Fibroblast of skin of back (primary cell): ENCODE results near the gene NDUFA8. TPM values are rescaled to one million over a fixed set of nuclear protein-coding genes. Genes with fewer than 3 reads are reported as not detected.

Experiments
- DNase-seq: peaks from one replicate; pipeline ENCODE4 v3.0.0-alpha.2; 2013
- polyA plus RNA-seq, 2 experiments: library from polyadenylated mRNA; unstranded; fragments of 120-200 nt; gene quantifications; one replicate each; pipeline ENCODE4 v1.2.1, GENCODE V29; 2013; ENCODE audit not compliant: insufficient read length in 2 of 2

Gene NDUFA8
- polyA plus RNA-seq (2013, experiment 1 of 2; ENCODE audit: insufficient read length), result 75.4 TPM
- 75.5 TPM for polyA plus RNA-seq (2013, experiment 2 of 2; ENCODE audit: insufficient read length)

GRCh38 chr9:122159026-122159924 is at the start of gene NDUFA8, which contains the start of gene MORN5:
Gene NDUFA8 (minus strand): TSS chr9:122159779. CDS start chr9:122159677, 102 bp downstream.
Gene MORN5 (plus strand): TSS chr9:122159908. CDS start chr9:122159973, 65 bp downstream.
- peak; percentile 94 for DNase-seq

GRCh38 chr9:122207096-122207495 is 47.5 kb upstream of the NDUFA8 start:
- DNase-seq, result no peak

DNA sequence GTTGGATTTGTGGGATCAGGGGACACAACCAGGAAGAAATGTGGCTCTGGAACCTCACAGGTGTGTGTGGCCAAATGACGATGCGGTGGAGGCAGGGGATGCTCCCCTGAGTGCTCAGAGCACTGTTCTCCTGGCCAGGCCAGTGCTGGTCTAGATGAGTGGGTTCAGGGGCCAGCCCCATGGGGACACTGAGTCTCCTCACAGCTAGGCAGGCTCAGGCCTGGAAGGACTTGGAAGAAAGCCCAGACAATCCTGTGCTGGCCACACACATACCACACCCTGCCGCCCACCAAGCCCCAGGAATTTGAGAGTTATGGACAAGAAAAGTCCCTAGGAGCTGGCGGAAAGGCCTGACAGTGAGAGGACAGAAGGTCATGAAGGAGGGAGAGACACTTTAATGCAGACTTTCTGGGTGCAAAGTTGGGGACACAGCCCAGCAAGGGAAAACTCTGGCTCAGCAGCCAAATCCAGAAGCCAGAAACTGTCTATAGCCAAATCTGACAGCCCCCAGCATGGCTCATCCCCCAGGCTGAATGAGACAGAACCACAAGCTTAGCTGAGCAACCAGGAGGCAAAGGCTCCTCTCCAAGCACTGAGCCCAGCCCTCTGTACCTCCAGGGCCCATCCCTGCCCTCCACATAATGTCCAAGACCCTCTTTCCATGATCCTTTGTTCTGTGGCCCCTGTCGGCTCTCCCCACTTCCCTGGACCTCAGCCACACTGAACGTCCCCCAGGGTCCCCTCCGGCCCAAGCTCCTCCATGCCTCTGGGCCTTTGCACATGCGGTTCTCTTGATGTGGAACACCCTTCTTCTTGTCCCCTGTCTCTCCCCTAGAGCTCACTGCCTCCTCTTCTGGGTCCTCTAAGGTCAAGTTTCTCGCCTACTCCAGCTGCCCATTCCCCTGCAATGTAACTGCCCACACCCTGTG is 46.8 kb upstream of the NDUFA8 start:
- peak; percentile 82 for DNase-seq

- DNase-seq, result no peak
These were observed 45.6 kb upstream of the NDUFA8 start for GRCh38 chr9:122205176-122205575.

- no peak for DNase-seq
These were observed 44.9 kb upstream of the NDUFA8 start for GRCh38 chr9:122204491-122204890.

DNA sequence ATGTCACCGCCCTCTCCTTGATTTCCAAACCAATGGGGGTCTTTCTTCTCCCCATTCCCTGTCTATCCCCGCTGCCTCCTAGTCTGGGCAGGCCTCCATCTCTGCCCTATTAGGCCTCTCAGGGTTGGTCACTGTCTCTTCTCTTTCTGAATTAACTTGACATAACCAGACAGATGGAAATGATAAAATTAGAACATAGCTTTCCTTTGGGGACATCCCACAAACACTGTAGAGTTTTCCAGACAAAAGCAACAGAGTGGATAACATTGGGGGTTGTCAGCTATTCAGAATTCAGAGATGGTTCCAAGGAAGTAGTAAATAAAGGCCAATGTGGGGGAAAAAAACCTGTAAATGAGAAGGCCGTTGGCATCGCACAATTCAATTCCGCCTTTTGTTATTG is 44.5 kb upstream of the NDUFA8 start:
- no peak for DNase-seq

GRCh38 chr9:122202111-122202510 is 42.5 kb upstream of the NDUFA8 start:
- no peak for DNase-seq

- DNase-seq, result no peak
These were observed 42.1 kb upstream of the NDUFA8 start for GRCh38 chr9:122201641-122202040.

GRCh38 chr9:122200960-122201595 is 41.5 kb upstream of the NDUFA8 start:
- DNase-seq, result peak; percentile 26

GRCh38 chr9:122197882-122198281 is 38.3 kb upstream of the NDUFA8 start:
- DNase-seq, result no peak

- no peak for DNase-seq
These were observed 37.8 kb upstream of the NDUFA8 start for GRCh38 chr9:122197426-122197825.

DNA sequence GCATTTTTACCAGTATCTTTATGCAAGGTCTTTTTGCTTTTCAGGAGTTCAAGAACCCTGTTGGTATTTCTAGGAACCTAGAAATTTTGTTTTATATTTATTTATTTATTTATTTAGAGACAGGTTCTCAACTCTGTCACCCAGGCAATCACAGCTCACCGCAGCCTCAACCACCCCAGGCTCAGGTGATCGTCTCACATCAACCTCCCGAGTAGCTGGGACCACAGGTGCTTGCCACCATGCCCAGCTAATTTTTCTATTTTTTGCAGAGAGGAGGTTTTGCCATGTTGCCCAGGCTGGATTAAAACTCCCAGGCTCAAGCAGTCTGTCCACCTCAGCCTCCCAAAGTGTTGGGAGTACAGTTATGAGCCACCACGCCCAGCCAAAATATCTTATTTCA is 36.3 kb upstream of the NDUFA8 start:
- no peak for DNase-seq

- DNase-seq, result no peak
These were observed 34.1 kb upstream of the NDUFA8 start for GRCh38 chr9:122193651-122194050.

DNA sequence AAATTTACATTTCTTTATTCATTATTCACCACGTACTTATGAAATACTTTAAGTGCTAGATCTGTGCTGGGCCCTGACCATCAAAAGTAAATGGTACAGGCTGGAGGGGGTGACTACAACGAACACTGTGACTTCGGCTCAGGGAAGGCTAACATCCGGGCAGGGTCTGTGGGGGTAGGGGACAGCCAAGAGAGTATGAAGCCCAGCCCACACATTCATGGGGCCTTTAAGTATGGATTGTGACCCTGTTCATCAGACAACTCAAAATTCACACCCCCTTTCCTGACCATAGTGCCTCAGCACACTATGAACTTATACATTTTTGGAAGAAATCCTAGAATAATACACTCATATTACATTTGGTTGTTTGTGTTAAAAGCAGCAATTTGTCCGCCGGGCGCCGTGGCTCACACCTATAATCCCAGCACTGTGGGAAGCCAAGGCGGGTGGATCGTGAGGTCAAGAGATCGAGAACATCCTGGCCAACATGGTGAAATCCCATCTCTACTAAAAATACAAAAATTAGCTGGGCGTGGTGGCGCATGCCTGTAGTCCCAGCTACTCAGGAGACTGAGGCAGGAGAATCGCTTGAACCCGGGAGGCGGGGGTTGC is 33.4 kb upstream of the NDUFA8 start:
- DNase-seq, result no peak

- no peak for DNase-seq
These were observed 32.8 kb upstream of the NDUFA8 start for GRCh38 chr9:122192261-122192875.

DNA sequence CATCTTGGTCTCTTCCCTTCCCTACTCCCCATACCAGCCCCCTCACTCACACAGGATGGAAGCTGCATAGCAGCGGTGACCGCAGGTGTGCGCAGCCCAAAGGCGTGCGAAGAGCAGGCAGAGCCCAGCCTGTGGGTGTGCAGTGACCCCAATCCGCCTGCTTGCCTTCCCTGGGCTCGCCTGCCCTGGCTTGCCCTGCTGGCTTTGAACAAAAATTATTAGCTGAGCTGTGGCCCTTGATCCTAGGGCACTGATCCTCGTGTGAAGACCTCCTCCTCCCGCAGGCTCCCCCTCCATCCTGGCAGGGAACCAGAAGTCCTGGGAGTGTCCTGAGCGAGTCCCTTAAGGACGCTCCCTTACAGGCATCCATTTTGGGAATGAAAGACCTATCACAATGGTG is 32.0 kb upstream of the NDUFA8 start:
- DNase-seq, result no peak

GRCh38 chr9:122190597-122191381 is 31.2 kb upstream of the NDUFA8 start:
- peak; percentile 40 for DNase-seq

- DNase-seq, result no peak
These were observed 28.8 kb upstream of the NDUFA8 start for GRCh38 chr9:122188369-122188768.

DNA sequence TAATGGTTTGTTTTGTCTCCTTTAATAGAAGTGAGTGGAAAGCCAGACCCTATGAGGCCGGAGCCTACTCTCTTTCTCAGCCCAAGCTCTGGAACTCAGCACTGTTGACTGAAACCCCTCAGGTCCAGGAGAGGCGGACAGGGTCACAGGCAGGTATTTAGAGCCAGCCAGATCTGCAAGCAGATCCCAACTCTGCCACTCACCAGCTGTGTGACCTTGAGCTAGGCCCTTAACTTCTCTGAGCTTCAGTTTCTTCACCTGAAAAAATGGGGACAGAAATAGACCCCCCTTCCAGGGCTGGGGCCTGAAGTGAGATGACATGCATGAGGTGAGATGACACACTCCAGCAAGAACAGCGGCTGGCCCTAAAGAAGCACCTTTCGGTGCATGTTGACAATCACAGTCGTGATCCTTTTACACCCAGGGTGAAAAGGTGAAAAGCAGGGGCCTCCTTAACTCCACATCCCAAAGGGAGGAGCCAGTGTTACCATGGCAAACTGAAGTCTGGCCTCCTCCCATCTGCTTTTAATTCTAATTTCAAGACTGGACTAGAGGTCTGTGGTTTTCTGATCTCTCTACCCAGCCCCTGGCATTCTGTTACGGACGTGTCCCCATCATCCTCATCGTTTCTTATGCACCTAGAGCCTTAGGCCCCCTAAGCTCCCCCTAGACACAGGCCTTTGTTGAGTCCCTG is 27.3 kb upstream of the NDUFA8 start:
- no peak for DNase-seq

- no peak for DNase-seq
These were observed 26.7 kb upstream of the NDUFA8 start for GRCh38 chr9:122186301-122186700.
